Calu3 (cell line): ENCODE data around the gene CD93. TPM values are rescaled to one million over a fixed set of nuclear protein-coding genes. Genes with fewer than 3 reads are reported as not detected.

Source experiments
- BruUV-seq: library from RNA; stranded (reverse); fragments of 400-500 nt; replicated peaks from 2 replicates; lab custom pipeline; 2021; lab: Mats Ljungman, UMichigan
- CTCF ChIA-PET: fragments of 300-600 bp; sonication (Branson Sonifier 250); formaldehyde crosslinking; loops from one replicate; lab custom pipeline; 2022; ENCODE audit warnings: antibody characterized with exemption; lab: Charles Lee
- DNase-seq: peaks from one replicate; pipeline ENCODE4 v3.0.0; 2022
- H3K27ac Mint-ChIP-seq: one replicate; pipeline ENCODE4 v1.8.0; 2022; ENCODE audit warnings: mixed read lengths; ENCODE audit not compliant: unreplicated experiment
- H3K27me3 Mint-ChIP-seq: one replicate; pipeline ENCODE4 v1.8.0; 2022; ENCODE audit warnings: mixed read lengths; ENCODE audit not compliant: unreplicated experiment
- H3K36me3 Mint-ChIP-seq: one replicate; pipeline ENCODE4 v1.8.0; 2022; ENCODE audit warnings: mild to moderate bottlenecking, moderate library complexity, mixed read lengths; ENCODE audit not compliant: insufficient read depth, unreplicated experiment
- H3K4me1 Mint-ChIP-seq: one replicate; pipeline ENCODE4 v1.8.0; 2022; ENCODE audit warnings: mild to moderate bottlenecking, low read depth, mixed read lengths; ENCODE audit not compliant: unreplicated experiment
- H3K4me3 Mint-ChIP-seq: one replicate; pipeline ENCODE4 v1.8.0; 2022; ENCODE audit warnings: mild to moderate bottlenecking, low read depth, moderate library complexity, mixed read lengths; ENCODE audit not compliant: unreplicated experiment
- H3K9me3 Mint-ChIP-seq: one replicate; pipeline ENCODE4 v1.8.0; 2022; ENCODE audit warnings: low read depth, mixed read lengths; ENCODE audit not compliant: unreplicated experiment
- intact Hi-C: fragments of 100-400 bp; cut with micrococcal nuclease; formaldehyde crosslinking; loops from one replicate; pipeline ENCODE4 v1.10.0; 2022; ENCODE audit not compliant: unreplicated experiment
- total RNA-seq: library from RNA; stranded (reverse); gene quantifications from 2 replicates; pipeline ENCODE4 v1.2.3, GENCODE V29; 2022
- TF ChIP-seq, protein P1 (sequence below): fragments of 200-600 bp; IDR thresholded peaks from one replicate; pipeline ENCODE4 v1.8.0; 2022; ENCODE audit warnings: antibody characterized with exemption; ENCODE audit not compliant: unreplicated experiment

The CD93 gene
- total RNA-seq, 1 experiment from 2014 or later = not detected

DNA sequence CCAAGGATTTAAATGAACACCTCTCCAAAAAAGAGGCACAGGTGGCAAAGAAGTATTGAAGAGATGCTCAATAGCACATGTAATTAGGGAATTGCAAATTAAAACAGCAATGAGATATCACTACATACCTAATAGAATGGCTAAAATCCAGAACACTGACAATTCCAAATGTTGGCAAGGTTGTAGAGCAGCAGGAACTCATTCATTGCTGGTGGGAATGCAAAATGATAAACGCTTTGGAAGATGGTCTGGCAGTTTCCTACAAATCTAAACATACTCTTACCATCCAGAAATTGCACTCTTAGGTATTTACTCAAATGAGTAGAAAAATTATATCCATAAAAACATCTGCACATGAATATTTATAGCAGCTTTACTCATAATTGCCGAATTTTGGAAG is 17.0 kb downstream of the CD93 start:
- no TSS peak for BruUV-seq
- Mint-ChIP-seq H3K9me3 (no peaks in the 10 kb centered on the region), H3K27ac (no peak overlapping the region), H3K27me3 (peaks cover 14% of the 10 kb centered on the region), H3K4me3 (no peak overlapping the region), H3K4me1 (no peaks in the 10 kb centered on the region), H3K36me3 (no peaks in the 10 kb centered on the region)
- TF ChIP-seq, protein P1, sequence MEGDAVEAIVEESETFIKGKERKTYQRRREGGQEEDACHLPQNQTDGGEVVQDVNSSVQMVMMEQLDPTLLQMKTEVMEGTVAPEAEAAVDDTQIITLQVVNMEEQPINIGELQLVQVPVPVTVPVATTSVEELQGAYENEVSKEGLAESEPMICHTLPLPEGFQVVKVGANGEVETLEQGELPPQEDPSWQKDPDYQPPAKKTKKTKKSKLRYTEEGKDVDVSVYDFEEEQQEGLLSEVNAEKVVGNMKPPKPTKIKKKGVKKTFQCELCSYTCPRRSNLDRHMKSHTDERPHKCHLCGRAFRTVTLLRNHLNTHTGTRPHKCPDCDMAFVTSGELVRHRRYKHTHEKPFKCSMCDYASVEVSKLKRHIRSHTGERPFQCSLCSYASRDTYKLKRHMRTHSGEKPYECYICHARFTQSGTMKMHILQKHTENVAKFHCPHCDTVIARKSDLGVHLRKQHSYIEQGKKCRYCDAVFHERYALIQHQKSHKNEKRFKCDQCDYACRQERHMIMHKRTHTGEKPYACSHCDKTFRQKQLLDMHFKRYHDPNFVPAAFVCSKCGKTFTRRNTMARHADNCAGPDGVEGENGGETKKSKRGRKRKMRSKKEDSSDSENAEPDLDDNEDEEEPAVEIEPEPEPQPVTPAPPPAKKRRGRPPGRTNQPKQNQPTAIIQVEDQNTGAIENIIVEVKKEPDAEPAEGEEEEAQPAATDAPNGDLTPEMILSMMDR = no peak
- CTCF ChIA-PET = no interaction called here
- DNase-seq = no peak
- intact Hi-C loops = no loop called here

DNA sequence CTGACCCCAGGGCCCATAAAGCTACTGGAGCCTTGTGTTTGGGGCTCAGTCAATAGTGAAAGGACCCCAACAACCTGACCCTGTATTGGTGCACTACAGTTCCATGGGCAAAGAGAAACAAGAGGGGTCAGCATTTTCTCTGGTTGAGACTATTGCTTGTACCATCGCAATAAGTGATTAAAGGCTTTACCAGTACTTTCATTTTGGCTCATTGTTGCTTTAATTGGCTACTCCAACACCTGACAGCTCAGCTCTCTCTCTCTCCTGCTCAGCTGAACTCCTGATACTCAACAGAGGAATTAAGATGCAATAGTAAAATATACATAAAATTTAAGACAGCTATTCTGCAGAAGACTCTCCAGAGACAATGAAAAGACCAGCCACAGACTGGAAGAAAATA is 17.8 kb downstream of the CD93 start:
- no peak for DNase-seq
- Mint-ChIP-seq H3K4me3 (no peak overlapping the region), H3K27ac (no peak overlapping the region), H3K27me3 (peaks cover 22% of the 10 kb centered on the region), H3K9me3 (no peaks in the 10 kb centered on the region), H3K4me1 (no peaks in the 10 kb centered on the region), H3K36me3 (no peaks in the 10 kb centered on the region)
- CTCF ChIA-PET = no interaction called here
- TF ChIP-seq, protein P1 = no peak
- intact Hi-C loops = no loop called here
- BruUV-seq = no TSS peak

GRCh38 chr20:23066772-23067171 is 19.4 kb downstream of the CD93 start:
- H3K27ac Mint-ChIP-seq = no peak overlapping the region
- no peaks in the 10 kb centered on the region for H3K4me1 Mint-ChIP-seq

DNA sequence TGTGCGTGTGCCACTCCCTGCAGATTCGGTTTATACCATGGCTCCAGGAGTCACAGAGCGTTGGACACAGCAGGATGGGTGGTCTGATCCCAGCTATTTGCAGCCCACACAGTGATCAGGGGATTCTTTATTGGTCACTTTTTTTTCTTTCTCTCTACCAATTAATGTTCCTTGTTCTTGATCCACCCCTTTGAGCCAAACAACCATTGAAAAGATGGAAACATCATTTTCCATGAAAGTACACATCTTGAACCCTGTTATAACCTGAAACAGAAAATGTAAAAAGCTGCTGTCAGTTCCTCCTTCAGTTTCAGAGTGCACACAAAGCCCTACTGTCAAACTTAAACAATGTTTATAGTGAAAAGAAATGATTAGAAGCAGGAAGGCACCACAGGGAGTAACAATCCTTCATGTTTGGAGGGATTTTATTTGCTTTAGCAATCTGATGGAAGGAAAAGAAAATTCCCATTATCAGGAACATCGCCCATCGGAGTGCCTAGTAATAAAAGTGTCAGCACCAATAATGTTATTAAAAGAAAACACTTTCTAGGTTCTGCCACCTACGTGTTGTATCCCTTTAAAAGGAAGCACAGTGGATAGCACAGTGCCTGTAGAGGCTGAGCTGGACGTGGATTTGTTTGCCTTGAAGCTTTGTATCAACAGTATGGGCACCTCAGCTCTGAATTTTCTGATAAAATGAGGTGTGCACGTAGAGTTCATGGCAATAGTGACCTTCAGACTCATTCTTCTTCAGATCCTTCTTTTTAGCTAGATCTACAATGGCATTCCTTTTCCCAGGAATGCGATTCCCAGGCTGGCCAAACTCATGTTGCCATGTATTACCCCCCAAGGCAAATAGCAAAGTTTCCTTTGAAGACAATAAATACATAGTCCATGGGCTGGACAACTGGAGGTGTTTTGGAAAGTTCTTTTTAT is 20.6 kb downstream of the CD93 start:
- Mint-ChIP-seq H3K27ac (no peak overlapping the region), H3K4me1 (no peaks in the 10 kb centered on the region), H3K9me3 (no peaks in the 10 kb centered on the region), H3K36me3 (no peaks in the 10 kb centered on the region), H3K4me3 (no peak overlapping the region), H3K27me3 (peaks cover 22% of the 10 kb centered on the region)
- intact Hi-C loops = no loop called here
- DNase-seq = no peak
- CTCF ChIA-PET = no interaction called here
- no TSS peak for BruUV-seq
- TF ChIP-seq, protein P1 = no peak

More at GRCh38 chr20:23066772-23067171, 19.4 kb downstream of the CD93 start:
- no peak for DNase-seq
- CTCF ChIA-PET = no interaction called here
- TF ChIP-seq, protein P1 = no peak
- Mint-ChIP-seq H3K9me3 (no peaks in the 10 kb centered on the region), H3K36me3 (no peaks in the 10 kb centered on the region), H3K4me3 (no peak overlapping the region), H3K27me3 (peaks cover 22% of the 10 kb centered on the region)
- intact Hi-C loops = no loop called here
- BruUV-seq = no TSS peak
